TTC549 (cell line): ENCODE measurements around the gene BLMH.
"Not testable (repeated sequence)": the region's sequence is repeated elsewhere in the genome, so short reads cannot be mapped to it uniquely, and the experiment has no call there.

Experiments
- FAIRE-seq: peaks from 2 replicates; lab custom pipeline; 2012; peaks lifted over from hg19 to GRCh38; lab: Jason Lieb, UNC

Gene BLMH

DNA sequence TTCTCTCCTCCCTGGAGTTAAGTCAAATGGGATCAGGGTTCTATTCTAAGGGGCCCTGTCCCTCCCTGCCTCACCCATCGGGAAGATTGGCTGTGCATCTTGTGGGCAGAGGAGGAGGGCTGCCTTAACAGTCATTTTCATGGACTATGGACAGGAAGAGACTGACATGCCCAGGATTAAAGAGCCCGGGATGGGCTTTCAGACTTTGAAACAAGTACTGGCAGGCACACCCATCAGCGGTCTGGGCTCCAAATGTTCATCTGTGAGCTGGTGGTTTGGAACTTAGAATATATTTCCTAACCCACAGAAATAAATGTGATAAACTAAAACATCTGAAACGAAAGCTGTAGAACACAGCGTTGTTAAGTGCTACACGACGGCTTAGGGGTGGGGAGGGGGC lies 62.7 kb downstream of the BLMH start:
- no peak for FAIRE-seq

DNA sequence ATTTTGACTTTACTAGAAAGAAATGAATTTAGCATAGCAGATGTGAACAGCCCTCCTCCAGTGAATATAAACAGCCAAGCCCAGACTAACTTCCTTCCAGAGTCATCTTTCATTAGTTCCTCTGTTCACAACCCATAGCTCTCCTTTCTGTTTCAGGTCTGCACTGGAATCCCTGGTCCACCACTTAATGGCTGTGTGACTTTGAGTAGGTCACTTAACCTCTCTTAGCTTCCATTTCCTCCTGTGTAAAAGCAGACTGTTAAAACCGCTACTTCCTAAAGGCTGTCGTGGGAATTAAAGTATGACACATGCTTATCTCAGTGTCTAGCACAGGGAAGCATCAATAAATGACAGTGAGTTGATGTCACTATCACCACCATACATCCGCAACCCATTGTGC lies 63.7 kb downstream of the BLMH start:
- no peak for FAIRE-seq

DNA sequence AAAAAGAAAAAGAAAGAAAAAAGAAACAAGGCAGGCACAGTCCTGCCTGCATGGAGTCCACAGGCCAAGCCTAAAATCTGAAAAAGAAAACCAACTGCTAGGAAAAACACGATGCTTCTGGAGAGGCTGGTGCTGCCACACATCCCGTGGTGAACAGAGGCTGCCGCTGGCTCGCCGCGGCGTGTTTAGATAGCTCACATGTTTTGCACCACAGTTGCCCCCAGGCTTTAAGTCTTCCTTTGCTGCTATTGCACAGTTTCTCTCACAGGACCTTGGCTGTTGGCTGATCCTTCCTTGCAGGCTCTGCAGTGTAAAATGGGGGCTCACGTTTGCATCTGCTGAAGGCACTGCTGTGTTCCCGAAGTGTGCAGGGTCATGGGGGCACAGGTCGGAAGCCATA lies 64.9 kb downstream of the BLMH start:
- FAIRE-seq = no peak

DNA sequence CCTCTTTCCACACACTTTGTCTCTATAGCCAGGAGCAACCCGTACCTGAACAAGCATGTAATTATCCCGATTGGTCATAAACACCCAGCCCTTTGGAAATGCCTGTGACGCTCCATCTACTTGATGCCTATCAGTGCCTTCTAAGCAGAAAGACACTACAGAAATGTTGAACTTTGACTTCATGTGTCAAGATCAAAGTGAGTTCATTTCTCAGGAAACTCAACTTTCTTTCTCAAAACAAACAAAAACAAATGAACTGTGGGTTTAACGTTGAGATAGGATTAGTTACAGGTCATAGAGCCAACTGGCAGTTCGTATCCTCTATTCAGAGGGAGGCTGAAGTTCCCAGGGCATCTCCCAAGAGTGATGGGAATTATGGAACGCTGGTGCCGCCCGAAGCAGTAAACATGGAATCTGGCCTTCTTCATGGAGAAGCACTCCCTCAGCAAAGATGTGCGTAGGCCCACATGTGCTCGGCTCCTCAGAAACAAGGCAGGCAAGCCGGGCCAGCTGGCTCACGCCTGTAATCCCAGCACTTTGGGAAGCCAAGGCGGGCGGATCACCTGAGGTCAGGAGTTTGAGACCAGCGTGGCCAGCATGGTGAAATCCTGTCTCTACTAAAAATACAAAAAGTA lies 65.7 kb downstream of the BLMH start:
- no peak for FAIRE-seq

DNA sequence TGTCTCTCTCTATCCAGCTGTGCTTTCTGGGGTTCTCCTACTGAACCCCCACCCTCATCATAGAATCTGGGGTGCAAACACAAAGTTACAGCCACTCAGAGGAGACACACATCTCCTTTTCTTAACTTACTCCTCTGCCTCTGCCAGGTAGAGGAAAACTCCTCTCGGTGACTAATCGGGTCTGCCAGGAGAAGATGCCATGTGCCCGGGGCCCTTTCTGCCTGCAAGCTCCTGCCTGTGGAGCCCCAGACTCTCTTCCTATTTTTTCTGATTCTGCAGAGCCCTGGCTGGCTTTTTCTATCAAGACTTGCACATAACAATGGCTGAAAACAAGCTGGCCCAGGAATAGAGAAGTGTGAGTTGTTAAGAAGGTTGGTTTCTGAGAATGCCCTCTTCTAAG lies 66.6 kb downstream of the BLMH start:
- no peak for FAIRE-seq

DNA sequence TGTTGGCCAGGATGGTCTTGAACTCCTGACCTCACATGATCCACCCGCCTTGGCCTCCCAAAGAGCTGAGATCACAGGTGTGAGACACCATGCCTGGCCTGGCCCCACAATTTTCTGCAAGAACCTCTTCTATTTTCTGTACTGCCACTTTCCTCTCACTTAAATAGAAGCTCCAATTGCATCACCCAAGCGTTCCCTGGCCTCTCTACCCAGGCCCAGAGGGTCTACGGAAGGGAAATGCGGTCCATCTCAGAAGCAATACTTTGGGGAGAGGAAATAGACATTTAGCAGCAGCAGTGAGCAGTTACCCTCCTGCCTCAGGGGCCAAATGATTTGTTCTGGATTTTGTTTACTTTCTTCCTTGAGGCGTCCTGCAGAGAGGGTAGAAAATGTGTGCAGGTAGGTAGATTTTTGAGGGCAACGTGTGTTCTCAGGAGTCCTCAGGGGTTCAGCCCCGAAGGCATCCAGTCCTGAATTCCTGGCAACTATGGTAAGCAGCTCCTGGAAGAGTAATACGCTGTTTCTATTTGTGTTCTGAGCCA lies 67.3 kb downstream of the BLMH start:
- no peak for FAIRE-seq

DNA sequence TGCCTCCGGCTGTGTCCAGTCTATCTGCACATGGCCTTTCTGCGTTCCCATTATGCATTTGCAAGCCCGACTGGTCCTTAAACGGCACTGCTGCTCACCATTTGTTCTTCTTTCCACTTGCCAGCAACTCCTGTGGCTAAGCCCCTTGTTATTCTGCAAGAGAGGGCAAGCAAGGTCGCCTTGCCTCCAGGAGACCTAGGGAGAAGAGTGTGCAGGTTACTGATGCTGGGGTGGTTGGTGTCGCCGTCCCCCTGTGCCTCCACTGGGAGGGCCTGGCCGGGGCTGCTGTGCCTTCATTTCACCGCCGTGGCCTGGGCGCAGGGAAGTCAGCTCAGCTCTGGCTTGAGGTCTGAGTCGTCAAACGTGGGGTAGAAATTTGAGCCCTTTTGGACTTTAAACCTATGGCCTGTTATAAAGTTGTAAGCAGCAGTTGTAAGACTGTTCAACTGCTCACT lies 69.0 kb downstream of the BLMH start:
- no peak for FAIRE-seq

DNA sequence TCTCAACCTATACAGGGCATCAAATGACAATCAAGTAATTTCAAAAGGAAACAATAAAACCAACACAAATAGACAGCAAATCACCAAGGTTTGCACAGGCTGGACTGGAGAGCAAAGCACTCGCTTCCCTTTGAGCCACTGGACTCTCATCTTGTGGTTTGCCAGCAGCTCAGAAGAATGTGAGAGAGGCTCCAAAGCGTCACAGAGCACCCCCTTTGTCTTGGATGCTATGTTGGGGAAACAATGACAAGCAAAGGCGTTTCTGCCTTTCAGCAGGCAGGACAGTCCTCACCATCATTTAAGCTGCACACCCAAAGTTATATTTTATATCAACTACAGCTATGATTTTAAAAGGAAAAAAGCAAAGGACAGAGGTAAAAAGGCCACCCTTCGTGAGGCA lies 69.5 kb downstream of the BLMH start:
- FAIRE-seq = no peak

DNA sequence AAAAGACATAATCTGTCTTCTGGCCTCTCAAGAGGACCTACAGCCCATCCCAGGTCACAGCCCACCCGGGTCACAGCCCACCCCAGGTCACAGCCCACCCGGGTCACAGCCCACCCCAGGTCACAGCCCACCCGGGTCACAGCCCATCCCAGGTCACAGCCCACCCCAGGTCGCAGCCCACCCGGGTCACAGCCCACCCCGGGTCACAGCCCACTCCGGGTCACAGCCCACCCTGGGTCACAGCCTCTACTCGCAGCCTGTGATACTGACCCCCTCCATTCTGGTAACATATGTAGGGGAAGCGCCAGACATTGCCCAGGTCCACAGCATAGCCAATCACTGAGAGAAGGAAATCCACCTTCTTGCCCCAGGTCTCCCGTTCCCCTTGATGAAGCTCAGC lies 70.4 kb downstream of the BLMH start:
- no peak for FAIRE-seq

DNA sequence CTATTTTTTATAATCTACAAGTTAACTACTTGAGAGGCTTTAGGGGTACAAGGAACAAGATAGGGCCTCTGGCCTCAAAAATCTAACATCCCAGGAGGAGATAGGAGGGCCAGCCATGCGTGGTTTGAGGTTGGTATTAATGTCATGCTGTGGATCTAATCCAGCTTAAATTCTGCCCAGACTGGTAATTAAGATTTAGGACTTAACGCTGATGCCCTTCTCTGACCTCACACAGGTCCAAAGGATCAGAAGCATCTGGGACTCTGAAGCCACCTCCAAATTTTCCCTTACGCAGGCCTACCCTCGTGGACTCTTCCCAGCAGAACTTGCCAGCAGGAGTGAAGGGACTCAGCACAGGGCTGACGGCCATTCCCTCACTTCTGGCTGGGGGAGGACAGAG lies 71.3 kb downstream of the BLMH start:
- no peak for FAIRE-seq

DNA sequence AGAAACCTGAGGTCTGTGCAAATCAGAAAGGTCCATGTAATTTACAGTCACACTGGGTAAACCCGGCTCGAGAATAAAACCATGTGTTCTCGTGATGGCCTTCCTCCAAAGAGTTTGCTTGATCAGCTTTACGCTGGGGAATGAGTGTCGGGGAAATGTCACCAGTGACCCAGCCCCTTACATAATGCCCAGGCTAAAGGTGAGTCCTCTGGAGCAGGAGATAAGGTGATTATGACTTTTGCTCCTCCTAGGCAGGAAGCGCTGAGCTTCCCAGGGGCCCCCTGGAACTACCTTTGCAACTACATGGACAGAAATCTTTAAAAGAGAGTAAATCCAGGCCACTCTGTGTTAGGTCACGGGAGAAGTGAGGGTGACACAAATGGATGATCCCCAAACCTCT lies 71.9 kb downstream of the BLMH start:
- FAIRE-seq = no peak

DNA sequence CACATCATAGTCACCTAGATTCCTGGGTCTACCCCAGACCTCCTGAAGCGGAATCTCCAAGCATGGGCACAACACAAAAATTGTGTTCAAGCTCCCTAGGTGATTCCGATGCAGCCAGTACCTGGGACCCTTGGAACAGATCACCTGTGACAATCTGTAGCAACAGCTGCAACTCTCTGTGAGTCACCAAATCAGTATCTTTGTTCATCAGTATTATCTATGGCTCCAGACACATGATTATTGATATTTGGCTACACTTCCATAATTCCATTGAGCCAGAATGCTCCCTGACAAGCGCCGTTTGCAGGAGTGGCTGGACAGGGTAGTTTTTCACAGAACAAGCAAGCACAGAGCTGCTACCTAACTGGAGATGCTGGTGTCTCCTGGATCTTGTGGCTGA lies 72.4 kb downstream of the BLMH start:
- FAIRE-seq = no peak

DNA sequence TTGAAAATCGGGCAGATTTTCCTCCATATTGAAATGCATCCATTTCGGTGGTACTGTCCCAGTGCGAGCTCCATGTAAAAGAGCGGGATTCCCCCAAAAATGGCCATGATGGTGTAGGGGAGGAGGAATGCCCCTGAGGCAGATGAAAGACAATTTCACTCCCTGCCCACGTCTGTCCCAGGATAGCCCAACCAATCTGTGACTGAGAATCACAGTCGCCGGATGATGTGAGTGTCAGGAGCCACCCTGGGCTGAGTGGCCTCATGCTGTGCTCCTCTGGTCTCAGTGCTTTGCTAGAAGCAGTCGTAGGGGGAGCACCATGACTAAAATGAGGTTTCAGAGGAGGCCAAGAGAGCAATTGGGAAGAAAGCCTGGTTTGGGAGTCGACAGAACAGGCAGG lies 72.9 kb downstream of the BLMH start:
- FAIRE-seq = no peak

DNA sequence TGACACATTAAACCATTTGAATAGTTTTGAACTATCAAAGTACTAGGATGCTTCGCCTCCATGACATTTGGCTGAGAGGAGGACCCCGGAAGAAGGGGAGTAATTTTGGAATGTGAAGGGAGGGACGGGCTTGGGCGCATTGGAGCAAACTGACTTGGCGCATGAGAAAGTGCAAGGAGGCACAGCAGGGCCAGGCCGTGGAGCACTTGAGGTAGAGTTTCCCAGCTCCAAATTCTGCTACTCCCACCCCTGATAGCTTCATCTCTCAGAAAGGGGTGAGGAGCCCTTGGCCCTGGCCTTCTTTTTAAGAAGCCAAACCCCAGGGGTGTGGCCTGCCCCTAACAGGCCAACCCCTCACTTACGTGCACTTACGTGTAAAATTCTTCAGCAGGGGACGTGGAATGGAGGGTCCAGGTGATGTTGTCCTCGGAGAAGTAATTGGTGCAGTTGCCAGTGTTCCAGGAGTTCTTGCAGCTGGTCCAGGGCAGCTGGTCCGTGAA lies 73.9 kb downstream of the BLMH start:
- FAIRE-seq = no peak

DNA sequence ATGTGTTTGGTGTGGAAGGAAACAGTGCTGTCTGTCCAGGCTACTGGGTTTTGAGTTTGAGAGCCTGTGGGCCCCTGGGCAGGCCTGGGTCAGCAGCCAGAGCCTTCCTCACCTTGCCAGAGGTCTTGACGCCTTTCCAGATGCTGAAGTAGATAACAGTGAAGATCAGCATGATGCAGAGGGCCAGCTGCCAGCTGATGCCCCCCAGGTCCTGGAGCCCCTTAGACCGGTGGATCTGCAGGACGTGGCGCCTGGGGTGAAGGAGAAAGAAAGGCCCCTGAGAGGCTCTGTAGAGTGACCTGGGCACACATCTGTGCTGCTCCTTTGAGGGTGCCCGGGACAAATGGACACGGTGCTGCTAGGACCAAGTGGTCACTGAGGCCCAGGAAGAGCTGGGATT lies 74.7 kb downstream of the BLMH start:
- no peak for FAIRE-seq

DNA sequence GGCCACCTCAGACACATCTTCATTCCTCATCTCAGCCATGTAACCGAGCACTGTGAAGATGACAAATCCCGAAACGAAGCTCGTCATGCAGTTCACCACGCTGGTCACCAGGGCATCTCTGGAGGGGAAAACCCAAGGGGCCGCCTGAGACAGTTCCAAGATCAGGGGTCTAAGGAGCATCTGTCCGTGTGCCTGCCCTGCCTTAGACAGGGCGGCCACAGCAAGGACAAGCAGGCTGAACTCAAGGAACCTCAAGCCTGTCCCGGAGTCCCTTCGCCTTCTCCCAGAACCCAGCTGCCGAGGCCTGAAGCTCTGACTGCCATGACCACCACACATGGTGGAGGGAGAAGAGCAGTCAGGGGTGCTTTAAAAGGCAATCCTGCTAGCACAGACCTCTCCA lies 79.0 kb downstream of the BLMH start:
- no peak for FAIRE-seq

DNA sequence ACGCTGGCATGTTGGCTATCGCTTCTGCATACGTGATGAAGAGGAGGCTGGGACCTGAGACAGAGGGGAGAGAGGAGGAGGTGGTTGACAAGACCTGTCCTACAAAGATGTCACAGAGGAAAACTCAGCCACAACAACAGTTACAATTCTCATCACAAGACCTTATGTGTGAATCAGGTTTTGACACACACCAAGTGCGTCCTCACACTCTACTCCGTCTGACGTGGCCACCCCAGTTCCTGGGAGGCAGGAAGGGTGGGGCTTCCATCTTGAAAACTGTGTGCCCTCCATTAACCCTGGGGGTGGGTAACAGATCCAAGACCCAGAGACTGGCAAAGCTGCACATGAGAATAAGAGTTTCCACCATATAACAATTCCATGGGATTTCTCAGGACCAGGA lies 80.4 kb downstream of the BLMH start:
- FAIRE-seq = no peak

DNA sequence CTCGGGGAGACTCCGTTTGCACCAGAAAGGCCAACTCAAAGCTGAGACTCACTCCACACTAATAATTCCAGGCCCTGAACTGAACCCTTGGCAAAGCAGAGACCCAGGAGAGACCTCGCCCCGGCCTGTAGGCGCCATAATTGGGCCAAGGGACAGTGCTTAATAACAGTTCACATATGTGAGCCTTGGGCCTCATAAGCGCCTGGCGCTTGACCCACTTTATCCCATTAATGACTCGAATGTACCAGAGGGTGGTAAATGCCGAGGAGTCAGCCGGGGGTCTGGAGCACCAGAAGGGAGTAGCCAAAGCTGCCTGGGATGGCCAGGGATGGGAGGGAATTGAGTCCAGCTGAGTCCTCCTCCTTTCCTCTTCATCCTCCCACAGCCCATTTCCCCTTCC lies 80.8 kb downstream of the BLMH start:
- FAIRE-seq = no peak

DNA sequence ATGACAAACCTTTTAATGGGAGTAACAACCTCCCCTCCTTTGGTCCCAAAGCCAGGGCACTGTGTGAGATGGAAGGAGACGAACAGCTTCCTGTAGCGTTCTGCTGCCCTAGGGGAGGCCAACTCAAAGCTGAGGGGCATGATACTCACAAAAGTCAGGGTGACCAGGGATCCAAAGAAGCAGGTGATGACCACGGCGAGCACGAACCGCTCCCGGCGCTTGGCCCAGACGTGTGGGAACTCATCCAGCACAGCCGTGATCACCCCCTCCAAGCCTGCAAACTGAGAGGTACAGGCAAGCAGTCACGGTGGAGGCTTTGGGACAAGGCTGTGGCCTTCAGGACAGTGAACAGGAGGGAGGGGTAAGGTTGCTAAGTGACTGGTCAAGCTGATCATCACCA lies 81.4 kb downstream of the BLMH start:
- FAIRE-seq = no peak

DNA sequence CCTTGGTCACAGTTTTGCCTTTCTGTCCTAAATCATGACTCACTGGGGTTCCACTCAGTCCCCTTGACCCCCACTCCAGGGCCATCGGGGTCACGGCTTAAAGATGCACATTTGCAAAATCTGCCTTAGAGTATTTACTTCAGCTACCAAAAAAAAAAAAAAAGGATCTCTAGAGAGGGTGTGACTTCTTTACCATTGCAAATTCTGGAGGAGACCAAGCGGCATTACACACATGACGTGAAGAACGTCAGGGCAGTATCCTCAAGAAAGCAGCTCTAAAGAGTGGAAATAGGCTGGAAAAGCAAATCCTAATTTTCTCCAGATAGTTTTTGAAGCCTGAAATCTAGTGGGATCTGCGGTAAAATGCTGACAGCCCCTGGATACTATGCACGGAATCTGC lies 81.8 kb downstream of the BLMH start:
- FAIRE-seq = no peak

DNA sequence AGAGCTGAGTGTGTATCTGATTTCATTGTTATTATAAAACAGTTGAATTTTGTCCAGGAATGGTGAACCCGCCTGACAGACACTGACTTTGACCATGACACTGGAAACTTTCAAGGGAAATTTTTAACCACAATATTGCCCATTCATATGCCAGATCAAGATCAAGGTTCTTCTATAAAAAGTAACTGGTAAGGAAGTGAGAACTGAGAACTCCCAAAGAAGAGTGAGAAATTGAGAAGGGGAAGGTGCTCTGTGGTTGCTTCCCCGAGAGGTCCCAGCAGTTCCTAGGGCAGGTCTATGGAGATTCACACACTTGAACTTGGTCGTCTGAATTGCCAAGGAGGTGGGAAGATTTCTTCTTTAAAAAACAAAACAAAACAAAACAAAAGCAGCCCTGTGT lies 83.5 kb downstream of the BLMH start:
- no peak for FAIRE-seq

DNA sequence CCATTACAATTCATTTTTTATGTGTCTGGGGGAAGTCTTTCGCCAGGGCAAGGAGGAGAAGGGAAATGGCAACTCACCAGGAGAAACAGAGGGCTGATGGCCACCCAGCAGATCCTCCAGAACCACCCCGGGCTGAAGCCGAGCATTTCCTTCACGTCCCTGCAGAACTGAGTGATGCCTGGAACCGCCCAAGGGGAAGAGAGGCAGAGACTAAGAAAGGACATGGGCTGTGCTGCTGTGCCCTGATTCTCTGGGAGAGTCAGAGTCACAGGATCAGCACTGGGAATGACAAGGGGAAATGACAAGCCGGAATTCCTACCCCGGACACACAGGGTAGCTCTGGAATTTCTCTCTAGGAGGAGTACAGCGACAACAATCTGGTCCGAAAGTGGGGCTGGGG lies 84.1 kb downstream of the BLMH start:
- FAIRE-seq = no peak

DNA sequence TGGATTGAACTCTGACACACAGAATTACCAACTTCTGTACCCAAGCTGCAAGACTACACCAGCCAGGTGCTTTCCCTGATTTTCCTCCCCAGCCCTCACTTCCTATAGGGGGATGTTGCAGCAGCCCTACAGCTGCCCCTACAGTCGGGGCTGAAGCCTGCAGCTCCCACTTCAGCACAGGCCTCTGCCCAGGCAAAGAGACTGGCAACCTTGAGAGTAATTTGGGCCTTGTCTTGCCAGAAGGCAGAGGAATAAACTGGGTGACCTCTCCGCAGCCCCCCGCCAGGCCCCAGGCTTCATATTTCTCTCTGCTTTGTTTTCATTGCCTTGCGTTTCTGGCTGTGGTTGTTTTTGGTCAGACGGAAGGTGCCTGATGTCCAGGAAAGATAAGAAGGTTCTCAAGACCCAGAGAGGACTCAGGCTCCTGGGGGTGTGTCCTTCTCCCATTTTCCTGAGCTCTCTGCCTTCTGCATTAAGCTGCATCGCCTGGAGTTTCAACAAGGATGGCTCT lies 88.2 kb downstream of the BLMH start:
- no peak for FAIRE-seq

DNA sequence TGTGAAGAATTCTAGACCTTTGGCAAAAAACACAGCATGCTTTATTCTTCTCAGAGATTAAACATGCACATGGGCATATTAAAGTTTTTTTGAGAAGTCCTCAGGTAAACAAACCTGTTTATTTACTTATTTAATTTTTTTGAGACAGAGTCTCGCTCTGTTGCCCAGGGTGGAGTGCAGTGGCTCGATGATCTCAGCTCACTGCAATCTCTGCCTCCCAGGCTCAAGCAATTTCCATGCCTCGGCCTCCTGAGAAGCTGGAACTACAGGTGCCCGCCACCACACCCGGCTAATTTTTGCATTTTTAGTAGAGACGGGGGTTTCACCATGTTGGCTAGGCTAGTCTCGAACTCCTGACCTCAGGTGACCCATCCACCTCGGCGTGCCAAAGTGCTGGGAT lies 91.1 kb downstream of the BLMH start:
- not testable (repeated sequence) for FAIRE-seq
